Activated CD4-positive, CD25-positive, alpha-beta regulatory T cell treated with anti-CD3 and anti-CD28 coated beads, Interleukin-2, amount 50 U/mL, for 72 hours (primary cell): ENCODE measurements around the gene RAD51B.

Experiments used
- DNase-seq: peaks from one replicate; pipeline ENCODE4 v3.0.0; 2021

RAD51B gene

DNA sequence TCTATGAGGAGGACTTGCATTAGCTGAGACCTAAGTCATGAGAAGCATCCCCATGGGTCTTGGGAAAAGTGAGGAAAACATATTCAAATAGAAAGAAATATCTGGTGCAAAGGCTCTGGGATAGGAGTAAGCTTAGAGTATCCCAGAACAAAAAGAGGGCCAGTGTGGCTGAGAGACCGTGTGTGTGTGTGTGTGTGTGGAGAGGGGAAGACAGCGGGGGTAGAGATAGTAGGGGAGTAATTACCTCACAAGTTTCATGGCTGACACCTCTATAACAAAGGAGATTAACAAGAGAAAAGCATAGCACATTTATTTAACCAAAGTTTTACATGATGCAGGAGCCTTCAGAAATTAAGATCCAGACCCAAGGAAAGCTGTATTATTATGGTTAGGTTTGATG is 440.5 kb downstream of the RAD51B start:
- DNase-seq: no peak

DNA sequence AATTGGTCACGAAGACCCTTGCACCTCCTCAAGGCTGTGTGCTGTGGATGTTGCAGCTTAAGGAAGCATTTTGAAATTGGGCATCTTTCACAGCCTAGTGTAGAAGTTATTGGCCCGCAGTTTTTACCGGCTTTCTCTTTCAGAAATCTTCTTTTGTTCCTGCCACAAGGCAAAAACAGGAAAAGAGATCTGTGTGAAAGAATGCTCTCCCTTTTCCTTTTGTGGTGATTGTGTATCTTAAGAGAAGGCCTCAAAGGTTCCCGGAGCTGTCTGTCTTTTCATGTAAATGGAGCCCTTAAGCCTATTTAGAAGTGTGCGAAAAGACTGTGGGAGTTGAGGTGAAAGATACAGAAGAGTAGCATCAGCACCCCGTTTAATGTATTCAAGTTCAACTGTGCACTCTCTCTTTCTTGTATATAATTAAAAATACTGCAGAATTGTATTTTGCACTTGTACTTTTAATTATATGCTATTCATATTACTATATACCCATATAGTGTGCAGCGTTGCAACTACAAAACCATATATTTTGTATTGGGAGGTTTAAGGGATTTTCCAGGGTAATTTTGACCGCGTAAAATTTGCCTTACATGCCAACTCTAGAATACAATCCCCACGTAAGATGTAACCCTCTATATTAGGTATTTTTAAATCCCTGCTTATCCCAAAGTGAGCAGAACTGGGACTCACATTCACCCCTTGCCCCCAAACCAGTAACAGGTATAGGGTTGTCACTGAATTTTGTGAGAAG is 441.7 kb downstream of the RAD51B start:
- DNase-seq: no peak

DNA sequence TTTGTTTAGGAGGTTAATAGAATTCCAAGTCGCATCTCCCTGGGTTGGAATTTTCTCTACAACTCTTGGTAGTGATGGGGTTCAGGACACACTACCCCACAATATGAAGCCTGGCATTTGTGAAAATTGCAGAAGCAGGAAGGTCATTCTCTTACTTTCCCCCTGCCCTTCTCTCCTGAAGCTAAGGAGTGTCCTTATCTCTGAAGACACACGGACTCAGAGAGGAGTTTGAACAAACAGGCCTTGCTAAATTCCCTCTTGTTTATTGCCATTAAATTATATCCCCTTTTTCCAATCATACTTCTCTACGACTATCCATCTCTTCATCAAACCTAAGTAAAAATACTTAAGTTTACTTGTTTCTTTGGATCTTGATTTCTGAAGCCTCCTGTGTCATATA is 443.0 kb downstream of the RAD51B start:
- DNase-seq: no peak

DNA sequence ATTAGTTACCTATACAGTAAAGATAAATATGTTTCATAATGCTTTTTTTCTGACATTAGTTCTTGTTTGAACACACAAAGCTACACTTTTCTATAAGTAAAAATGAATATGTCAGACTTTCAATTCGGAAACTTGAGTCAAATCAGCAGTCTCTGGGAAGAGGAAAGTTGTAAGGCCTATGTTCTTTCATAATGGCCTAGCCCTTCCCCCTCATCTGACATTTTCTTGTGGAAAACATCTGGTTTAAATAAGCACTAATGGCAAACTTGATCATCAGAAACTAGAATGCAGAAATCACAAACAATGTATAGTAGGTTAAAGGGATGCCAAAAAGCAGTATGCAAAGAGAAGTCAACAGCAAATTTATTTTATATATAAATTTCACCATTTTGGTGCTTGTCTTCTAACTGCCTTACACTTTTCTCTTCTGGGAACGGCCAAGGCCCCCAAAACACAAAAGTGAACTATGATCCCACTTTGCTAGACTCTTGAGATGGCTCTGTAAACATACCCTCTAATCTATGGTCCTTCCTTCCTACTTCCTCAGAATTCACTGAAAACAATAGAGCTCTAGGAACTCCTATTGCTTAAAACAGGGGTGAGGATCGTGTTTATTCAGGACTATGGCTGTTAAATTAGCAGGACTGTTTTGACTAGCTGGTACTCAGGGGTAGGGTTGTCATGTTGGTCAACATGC is 444.1 kb downstream of the RAD51B start:
- no peak for DNase-seq

DNA sequence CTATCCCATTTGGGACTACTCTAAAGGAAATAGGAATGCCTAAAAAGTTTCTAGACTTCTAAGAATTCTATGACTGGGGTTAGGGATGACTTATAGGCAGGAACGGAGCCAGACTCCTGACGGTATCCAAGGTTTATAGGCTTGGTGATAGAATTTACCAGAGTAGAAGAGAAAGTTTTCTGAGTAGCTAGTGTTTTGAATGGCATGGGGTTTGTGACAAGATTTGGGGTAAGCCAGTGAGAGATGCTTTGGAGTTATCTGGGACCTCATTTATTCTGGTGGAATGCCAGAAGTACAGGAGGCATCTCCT is 444.6 kb downstream of the RAD51B start:
- no peak for DNase-seq

DNA sequence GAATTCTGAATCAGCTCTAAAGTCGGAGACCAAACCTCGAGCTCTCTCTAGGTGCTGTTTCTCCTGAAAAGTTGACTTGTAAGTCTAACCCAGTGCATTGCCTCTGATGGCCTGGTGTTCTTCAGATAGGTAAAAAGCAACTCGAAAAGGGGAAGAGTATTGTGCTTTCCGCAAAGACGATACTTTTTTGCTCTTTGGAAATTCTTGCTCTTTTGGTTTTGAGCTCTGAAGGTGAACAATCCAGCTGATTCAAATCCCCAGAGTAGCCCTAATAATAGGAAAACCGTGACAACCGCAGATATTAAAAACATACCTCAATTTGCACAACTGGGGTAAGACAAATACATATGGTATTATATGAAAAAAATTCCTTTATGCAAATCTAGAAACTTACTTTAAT is 447.4 kb downstream of the RAD51B start:
- DNase-seq: no peak

DNA sequence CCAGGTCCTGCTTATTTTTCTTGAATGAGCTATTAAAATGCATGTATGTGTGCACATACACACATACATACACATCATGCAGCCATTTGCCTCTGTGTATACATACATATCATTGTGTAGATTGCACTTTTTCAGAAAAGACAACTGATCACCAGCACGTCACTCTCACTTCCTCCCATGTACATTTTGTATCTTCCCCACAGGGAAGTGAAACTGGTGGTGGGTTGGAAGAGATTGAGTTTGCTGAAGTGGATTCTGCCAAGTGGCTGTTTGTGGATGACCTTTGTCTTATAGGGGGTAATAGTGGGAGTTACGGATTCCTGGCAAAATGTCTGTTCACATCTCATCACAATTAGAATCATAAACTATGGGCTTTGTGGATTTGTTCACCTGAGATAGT is 448.6 kb downstream of the RAD51B start:
- no peak for DNase-seq

DNA sequence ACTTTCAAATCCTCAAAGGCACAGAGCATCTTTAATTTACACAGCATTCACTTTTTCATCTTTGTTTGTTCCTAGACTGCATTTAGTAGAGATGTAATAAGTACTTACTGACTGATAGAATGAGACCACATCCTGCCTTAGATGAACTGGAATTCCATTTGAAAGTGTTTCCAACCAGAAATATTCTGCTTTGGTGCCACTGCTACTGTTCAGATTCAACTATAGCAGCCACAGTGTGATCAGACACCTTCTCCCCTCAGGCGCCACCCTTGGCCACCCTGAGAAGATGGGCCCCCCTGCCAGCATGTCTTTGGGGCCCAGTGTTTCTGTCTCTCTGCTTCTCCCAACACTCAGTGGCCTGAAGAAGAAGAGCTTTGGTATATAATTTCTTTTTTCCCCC is 449.1 kb downstream of the RAD51B start:
- DNase-seq: no peak

DNA sequence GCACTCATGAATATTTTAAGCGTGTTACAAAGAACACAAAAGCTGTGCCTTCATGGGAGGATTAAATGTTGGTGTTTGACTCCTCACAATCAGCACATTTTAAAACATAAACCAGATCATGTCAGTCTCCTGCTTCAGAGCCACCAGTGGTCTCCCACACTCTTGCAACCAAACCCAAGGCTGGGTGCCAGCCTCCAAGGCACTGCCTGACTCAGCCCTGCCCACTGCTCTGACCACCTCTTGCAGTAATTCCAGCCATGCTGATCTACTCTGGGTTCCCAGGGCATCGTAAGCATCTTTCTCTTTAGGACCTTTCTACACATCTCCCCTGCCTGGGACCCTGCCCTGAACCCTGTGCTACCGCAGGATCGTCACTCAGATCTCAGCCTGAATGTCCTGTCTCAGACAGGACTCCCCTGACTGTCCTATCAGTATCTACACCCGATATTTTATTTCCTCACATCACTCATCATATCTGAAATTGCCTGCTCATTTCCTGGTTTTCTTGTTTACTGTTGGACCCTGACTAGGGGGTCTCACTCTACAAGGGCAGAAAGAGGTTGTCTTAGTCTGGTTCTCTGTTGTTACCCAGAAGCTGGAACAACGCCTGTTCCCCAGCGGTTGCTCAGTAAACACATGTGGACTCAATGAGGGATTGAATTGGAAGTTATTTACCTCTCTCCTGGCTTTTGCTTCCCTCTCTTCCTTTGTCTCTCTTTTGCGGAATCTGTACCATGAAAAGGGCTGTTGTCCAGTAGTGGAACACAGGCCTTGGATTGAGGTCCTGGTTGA is 449.8 kb downstream of the RAD51B start:
- DNase-seq: no peak

DNA sequence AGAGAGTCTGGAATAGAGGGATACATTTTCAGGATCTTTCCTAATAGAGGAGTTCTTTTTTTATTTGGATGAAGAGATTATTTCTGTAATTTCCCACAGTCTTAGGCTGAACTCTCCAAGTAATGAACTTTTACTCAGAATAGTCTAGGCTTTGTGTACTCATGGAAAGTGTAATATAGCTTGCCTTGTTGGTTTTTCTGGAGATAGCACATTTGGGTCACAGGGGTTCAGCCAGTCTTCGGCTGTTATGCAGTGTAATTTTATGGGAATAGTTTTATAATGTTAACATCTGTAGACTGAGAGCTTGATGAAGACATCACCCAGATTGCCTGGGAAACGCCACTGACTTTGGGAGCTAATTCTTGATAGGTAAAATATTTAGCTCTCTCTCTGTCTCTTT is 450.8 kb downstream of the RAD51B start:
- no peak for DNase-seq

DNA sequence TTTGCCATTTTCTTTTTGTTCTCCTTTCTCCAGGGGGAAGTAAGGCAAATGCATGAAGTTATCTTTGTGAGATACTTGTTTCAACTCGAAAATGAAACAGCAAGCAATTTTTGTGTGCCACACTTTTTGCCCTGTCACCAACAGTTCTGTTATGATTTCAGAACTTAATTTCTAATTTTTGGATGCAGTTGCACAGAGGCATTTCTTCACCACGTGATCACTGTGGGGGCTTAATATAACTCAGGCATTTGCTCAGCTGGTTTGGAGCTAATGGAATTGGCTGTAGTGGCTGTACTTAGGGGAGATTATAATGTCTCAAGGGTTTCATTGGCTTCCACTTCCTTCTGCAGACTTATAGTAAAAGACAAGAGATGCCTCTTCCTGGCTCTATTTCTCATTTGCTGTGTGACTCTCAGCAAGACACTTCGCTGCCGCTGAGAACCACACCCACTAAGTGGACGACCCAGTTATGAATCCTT is 452.4 kb downstream of the RAD51B start:
- no peak for DNase-seq

DNA sequence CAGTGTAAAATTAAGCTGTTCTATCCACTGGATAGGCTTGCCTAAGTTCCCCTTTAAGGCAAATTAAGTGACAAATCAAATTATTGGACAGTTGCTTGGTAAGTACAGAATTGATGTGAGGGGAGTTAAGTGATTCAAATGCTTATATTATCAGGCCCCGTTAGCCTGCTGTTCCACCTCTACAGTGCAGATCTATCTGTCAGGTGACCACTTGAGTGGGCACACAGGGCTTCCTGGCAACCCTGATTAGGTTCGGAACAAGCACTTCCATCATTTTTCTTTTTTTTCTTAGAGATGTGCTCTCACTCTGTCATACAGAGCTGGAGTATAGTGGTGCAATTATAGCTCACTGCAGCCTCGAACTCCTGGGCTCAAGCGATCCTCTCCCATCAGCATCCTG is 453.8 kb downstream of the RAD51B start:
- DNase-seq: no peak

DNA sequence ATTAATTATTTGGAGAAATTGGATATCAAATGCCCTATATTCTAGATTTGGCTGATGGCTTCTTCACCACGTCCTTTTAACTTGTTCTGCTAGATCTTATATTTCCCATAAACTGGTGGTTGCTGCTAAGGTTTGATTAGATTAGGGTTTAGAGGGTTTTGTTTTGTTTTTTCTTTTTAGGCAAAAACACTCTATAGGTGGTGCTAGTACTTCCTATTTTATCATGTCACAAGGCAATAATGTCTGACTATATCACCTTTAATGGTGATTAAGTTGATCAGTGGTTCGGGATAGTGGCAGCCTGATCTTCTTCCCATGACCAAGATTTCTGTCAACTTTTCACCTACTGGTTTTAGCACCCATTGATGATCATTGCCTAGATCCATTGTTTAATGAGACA is 455.1 kb downstream of the RAD51B start:
- DNase-seq: no peak

DNA sequence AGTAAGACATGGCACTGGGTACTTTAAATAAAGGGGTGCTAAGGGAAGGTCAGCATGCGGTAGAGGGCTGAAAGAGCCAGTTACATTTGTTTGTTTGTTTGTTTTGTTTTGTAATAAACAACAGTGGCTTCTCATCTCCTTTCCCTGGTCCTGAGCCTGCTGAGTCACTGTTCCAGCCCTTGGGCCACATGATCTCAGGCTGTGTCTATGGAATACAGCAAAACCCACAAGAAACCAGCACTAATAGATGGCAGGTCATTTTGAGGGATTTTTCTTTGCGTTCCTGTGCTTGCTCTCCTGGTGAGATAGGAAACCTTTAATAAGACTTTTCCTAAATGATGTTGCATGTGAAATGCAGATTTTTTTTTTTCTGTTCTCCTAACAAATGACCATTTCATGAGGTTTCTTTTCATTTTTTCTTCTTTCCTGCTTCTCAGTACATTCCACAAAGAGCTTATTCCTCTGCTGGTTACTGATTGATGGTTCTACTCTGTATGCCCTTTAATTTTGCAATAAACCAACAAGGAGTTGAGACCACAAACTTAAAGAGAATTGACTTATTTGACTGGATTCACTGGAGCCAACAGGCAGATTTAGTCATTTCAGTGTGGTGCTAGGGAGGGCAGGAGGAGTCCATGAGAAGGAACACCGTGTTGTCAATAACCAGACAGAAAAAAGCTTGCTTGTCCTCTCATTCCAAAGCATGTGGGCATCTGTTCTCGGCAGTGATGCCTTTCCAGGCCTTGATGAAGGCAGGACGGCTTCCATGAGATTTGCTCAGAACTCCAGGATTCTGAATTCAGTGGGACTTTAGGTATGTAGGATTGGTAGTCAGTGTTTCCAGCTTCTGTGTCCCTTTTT is 459.2 kb downstream of the RAD51B start:
- no peak for DNase-seq

DNA sequence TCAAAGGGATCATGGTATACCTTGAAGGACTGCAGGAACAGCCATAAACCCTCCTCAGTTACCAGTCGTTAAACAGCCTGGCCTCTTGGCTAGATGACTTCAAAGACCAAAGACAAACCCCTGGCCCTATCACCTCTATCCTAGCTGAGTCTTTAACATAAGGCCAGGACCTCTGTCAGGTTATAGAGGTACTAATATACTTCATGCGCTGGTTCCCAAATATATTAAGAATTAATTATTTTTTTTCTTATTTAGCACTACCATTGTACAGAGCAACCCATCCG is 459.8 kb downstream of the RAD51B start:
- DNase-seq: no peak

DNA sequence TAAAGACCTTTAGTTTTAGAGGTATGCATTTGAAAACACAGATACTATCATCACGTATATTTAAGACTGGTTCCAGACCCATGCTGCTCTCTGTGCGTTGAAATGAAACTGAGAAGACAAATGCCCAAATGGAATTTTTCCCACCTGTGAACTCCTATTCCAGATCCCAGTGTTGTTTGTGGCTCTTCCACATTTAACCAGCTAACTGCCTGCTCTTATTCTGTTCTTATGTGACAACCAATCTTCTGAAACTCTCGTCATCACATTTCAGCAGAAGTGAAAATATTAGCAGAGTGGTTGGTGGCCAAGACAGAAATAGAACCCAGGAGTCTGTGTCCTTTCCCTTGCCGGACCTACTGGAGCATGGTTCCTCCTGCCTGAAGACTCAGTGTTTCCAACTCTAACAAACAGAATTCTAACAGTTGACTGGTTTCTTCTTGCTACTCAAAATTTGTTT is 460.2 kb downstream of the RAD51B start:
- no peak for DNase-seq

DNA sequence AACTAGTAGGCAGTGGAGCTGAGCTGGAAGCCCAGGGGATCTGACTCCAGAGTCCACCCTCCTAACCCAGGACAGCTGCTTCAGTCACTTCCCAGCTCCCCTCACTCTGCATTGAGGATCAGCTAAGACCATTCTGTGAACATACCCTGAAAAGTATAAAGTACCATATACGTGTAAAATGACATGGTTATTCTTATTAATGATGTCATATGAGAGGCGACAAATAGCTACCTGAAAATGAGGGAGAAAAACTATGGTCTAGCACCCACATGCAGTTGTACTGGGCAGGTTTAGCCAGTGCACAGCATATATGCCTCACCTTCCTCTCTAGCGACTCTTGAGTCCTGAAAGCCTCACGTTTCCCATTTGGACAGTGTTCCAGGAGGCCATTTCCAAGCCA is 461.9 kb downstream of the RAD51B start:
- no peak for DNase-seq

DNA sequence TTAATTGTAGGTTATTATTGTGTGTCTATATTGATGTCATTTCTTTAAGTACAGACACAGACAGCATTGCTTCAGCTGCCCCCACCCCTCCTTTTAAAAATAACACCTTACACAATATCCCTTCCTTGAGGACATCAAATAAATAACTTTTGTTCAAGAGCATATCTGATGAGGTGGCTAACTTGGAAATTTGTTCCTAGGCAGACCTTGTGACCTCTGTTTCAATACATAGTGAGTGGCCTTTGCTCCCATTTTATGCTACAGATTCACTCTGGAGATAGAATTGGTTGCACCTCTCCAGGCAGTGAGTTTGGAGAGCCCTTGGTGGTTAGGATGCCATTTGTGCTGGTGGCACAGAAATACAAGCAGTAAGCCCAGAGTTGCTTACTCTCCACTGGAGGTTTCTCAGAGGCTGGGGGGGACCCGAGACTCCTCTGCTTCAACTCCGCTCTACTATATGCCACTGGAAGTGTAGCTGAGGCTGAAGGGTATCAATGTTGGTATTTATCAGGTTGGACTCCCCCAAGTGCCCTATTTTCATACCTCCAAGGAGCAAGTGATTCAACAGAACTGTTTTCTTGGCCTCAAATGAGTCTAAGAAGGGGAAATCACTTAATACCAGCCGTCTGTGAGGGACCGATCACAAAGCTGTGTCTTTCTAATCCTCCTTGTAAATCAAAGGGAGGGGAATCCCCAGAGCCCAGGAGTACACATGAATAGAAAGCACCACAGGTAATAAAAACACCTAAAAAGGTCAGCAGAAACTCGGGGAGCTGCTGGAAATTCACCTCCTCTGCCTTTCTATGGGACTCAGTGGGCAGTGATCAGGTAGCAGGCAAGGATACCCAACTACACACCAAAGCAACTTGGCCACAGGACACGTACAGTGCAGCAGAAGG is 463.1 kb downstream of the RAD51B start:
- DNase-seq: peak; percentile 41

DNA sequence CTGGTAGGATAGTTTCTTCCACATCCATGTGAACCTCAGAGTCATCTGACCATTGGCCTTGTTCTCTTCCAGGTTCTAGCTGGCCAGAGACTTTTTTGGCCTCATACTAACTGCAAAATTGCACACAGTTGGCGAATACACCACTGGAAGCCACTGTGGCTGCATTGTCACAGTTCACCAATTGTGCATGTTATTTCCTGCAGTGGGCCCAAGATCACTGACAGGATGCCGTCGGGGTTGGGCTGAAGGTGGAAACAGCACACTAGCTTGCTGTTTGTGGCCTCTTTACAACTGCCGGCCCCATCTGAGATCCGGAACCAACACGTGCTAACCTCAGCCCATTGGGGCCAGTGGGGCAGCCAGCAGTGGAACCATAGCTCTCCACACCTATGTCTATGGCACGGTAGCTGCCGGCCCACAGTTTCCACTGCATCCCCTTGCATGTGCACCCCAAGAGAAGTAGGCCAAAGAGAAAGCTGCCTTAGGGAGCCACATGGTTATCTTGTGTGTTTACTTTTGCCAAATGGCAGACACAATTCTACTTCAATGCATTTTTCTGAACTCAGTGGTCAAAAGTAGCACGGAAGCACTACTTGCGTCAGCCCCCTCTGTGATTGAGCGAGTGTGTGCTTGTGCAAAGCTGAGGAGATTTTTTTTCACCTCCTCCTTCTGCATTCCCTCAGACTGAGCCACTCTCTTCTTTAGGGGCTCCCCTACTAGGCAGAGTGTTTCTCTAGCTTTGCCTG is 464.0 kb downstream of the RAD51B start:
- DNase-seq: peak; percentile 61

DNA sequence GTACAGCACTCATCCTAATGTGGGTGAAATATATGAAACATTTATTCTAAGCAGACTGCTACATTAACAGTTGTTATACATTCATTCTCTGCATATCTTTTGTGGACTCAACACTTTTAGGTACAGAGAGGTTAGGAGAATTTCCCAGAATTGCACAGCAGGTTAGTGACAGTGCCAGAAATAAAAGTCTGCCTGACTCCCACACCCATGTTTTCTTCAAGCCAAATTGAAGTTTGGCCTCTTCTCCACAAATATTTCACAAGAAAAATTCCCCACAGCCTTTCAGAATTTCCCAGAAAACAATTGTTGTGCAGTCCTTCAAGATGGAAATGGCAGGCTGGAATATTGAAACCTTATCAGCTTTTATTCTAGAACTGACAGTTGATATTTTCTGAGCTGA is 464.8 kb downstream of the RAD51B start:
- DNase-seq: no peak

DNA sequence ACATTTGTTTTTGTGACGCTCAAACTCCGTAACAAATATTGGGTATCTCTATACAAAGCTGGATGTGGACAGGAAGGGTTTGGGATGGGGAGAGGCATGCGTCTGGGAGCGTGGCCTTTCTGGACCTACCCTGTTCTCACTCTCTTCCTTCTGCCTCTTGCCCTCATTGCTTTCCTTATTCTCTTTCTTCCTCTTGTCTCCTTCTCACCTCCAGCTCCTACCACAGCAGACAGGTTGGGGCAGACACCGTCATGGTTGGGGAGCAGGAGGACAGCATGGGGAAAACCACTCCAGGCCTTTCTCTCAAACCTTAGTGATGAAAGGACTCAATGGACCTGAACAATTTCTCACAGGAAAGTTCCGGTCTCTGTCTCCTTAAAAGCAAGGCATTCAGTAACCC is 465.3 kb downstream of the RAD51B start:
- DNase-seq: no peak
